Measurements from ENCODE around the gene ADAM12. TPM values are rescaled to one million over a fixed set of nuclear protein-coding genes. Genes with fewer than 3 reads are reported as not detected.

The ADAM12 gene
- total RNA-seq, 1 donor from 2014 or later, result 82.4 TPM

DNA sequence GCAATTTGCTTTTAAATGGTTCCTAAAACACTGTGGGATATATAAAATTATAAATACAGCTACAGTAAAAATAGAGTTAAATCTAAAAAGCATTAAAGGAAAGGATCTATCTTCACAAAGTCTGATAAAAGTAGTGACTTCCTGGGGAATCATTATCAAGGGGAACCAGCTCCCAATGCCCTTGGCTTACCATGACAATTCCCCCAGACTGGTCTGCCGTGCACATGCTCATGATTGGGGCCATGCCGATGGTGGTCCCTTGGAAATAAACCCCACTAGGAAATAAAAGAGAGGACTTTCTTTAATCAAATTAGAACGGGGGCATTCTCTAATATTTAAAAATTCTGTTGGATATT, 290.1 kb downstream of the ADAM12 start:
- Mint-ChIP-seq H3K9me3 (no peaks in the 10 kb centered on the region), H3K4me3 (no peak overlapping the region), H3K27ac (ENCODE audit: unreplicated experiment) (no peak overlapping the region), H3K27me3 (ENCODE audit: low read depth) (no peaks in the 10 kb centered on the region), H3K36me3 (ENCODE audit: low read depth) (peaks cover 6% of the 10 kb centered on the region), H3K4me1 (no peaks in the 10 kb centered on the region)
- TF ChIP-seq, protein P1, sequence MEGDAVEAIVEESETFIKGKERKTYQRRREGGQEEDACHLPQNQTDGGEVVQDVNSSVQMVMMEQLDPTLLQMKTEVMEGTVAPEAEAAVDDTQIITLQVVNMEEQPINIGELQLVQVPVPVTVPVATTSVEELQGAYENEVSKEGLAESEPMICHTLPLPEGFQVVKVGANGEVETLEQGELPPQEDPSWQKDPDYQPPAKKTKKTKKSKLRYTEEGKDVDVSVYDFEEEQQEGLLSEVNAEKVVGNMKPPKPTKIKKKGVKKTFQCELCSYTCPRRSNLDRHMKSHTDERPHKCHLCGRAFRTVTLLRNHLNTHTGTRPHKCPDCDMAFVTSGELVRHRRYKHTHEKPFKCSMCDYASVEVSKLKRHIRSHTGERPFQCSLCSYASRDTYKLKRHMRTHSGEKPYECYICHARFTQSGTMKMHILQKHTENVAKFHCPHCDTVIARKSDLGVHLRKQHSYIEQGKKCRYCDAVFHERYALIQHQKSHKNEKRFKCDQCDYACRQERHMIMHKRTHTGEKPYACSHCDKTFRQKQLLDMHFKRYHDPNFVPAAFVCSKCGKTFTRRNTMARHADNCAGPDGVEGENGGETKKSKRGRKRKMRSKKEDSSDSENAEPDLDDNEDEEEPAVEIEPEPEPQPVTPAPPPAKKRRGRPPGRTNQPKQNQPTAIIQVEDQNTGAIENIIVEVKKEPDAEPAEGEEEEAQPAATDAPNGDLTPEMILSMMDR (conservative IDR thresholded peaks at IDR 0.05), result no peak
- DNase-seq (ENCODE audit: low read depth, low spot score), result no peak

DNA sequence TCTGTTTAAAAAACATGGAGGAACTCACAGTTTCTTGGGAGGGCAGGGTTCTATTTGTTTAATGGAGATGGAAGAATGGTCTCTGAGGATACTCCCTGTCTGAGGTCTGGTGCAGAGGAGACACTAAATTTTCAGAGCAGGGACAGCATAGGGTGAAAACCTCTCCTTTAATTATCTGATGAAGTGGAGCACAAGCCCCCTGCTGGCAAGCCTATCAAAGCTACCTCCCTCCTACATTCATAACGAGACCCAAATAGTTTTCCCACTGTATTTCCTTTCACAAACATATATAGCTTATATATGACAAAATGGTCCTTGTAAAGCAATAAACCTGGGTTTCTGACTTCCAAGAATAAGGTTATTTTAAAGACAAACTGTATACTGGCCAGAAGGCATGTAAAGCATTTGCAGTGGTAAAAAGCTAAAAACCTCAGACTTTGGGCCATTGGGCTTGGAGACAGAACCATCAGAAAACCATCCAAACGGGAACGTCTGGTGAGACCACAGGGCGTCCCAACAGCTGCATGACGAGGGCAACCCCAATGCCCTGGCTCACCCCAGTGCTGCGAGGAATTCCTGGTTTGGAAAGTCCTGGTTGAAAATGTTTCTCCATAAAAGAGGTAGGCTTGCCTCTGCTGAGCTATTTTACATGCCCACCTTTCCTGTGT, 290.6 kb downstream of the ADAM12 start:
- Mint-ChIP-seq H3K27ac (ENCODE audit: unreplicated experiment) (no peak overlapping the region), H3K4me3 (no peak overlapping the region)

DNA sequence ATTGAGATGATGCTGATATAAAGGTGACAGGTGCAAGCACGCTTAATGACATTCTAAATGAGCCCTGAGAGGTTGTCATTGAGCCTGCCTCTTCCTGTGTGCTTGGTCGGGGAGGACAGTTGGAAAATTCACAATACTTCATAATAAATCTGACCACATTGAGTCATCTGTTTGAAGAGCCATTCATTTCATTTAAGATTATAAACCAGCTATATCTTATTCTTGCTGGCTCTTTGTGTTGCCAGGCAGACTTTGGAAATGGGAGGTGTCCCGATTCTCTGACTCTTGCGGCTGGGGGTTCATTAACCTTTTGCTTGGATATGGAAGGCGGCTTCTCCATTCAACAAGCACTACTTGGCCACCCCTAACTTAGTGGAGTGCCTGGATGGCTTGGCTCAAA, 293.7 kb downstream of the ADAM12 start:
- H3K4me1 Mint-ChIP-seq, result no peaks in the 10 kb centered on the region
- H3K4me3 Mint-ChIP-seq, result no peak overlapping the region
- H3K27ac Mint-ChIP-seq (ENCODE audit: unreplicated experiment), result no peak overlapping the region
- TF ChIP-seq, protein P1 (conservative IDR thresholded peaks at IDR 0.05), result no peak
- peaks cover 2% of the 10 kb centered on the region for H3K9me3 Mint-ChIP-seq
- H3K27me3 Mint-ChIP-seq (ENCODE audit: low read depth), result no peaks in the 10 kb centered on the region
- no peak for DNase-seq (ENCODE audit: low read depth, low spot score)
- H3K36me3 Mint-ChIP-seq (ENCODE audit: low read depth), result peaks cover 10% of the 10 kb centered on the region

More for the DNA sequence above, 290.6 kb downstream of the ADAM12 start:
- Mint-ChIP-seq H3K36me3 (ENCODE audit: low read depth) (peaks cover 8% of the 10 kb centered on the region), H3K9me3 (no peaks in the 10 kb centered on the region), H3K4me1 (no peaks in the 10 kb centered on the region), H3K27me3 (ENCODE audit: low read depth) (no peaks in the 10 kb centered on the region)
- TF ChIP-seq, protein P1 (conservative IDR thresholded peaks at IDR 0.05), result no peak
- no peak for DNase-seq (ENCODE audit: low read depth, low spot score)

DNA sequence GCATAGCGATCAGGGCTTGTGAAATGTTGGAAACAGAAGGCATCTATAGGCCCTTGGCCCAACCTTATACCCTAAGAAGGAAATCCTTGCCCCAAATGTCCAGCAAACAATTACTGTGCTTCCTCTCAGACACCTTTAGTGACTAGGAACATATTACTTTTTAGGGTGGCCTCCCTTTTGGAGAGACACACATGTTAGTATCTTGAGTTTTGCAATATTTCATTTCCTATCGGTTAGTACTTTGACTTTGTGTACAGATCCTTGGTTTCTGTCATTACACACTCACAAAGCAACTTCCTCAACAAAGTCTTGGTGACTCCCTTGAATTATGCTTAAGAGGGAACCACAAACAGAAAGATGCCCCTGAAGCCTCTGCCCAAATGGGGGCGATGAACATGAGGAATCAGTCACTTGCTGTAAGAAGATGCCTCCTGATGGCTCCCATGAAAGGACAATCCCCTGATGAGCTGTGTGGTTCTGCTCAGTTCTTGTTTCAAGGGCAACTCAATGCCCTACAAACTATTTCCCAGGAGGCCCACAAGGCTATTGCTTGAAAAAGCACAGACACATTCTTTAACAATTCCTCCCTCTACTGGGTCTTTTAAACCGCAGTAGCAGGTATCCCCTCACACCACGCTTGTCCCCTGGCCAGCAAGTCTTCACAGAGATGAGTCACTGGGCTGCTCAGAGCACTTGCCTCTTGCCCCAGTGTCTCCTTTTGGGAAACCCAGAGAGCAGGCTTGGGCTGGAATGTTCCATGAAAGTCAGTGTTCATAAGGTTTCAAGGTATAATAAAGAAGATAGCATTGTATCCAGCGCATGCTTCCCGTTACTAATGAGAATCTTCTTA, 295.7 kb downstream of the ADAM12 start:
- H3K4me3 Mint-ChIP-seq, result no peak overlapping the region
- TF ChIP-seq, protein P1 (conservative IDR thresholded peaks at IDR 0.05), result no peak
- no peak for DNase-seq (ENCODE audit: low read depth, low spot score)
- no peak overlapping the region for H3K27ac Mint-ChIP-seq (ENCODE audit: unreplicated experiment)
- peaks cover 2% of the 10 kb centered on the region for H3K9me3 Mint-ChIP-seq
- no peaks in the 10 kb centered on the region for H3K27me3 Mint-ChIP-seq (ENCODE audit: low read depth)
- H3K36me3 Mint-ChIP-seq (ENCODE audit: low read depth), result peaks cover 14% of the 10 kb centered on the region
- H3K4me1 Mint-ChIP-seq, result peaks cover 9% of the 10 kb centered on the region

DNA sequence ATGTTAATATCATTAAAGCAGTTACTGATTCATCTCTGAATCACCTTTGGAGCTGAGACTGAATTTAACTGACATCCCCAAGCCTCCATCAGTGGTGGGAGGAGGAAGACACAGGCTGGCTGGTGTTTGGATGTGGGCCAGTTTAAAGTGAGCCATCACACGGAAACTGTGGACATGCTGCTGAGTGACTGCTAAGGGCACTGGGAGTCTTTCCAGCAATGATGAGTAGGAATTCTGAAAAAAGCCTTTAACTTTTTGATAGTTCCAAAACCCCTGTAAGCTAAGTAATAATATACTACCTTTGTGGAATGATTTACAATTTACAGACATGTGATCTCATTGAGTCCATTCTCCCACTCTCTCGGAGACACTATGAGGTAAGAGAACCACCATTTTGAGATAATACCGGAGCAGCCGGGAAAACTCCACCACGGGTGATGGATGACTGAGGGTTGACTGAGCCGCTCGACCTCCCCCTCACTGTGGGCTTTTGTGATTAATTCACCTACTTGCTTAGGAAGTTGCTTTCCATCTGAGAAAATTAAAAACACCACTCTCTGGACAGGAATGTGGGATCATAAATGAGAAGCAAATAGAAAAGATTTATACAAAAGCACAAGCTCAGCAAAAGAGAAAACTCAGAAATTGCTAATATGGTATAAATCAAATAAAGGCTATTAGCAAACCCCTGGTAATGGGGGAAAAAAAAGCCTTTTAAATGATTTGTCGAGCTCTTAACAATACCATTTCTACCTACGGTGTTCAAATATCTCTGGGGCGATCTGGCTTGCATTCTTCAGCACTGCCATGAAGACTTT, 297.2 kb downstream of the ADAM12 start:
- Mint-ChIP-seq H3K36me3 (ENCODE audit: low read depth) (peaks cover 14% of the 10 kb centered on the region), H3K4me1 (peaks cover 13% of the 10 kb centered on the region), H3K4me3 (no peak overlapping the region), H3K9me3 (peaks cover 2% of the 10 kb centered on the region), H3K27ac (ENCODE audit: unreplicated experiment) (no peak overlapping the region), H3K27me3 (ENCODE audit: low read depth) (no peaks in the 10 kb centered on the region)
- TF ChIP-seq, protein P1 (conservative IDR thresholded peaks at IDR 0.05), result no peak
- no peak for DNase-seq (ENCODE audit: low read depth, low spot score)

Data from neural crest cell (in vitro differentiated cells).